GM18505 (cell line): Measurements from ENCODE around the gene EIF3B.
"Not testable (repeated sequence)": the region's sequence is repeated elsewhere in the genome, so short reads cannot be mapped to it uniquely, and the experiment has no call there.

Experiments
- ATAC-seq: cut with Tn5 transposase; IDR thresholded peaks from one replicate; pipeline ENCODE4 v1.9.1; 2021; ENCODE audit not compliant: unreplicated experiment
- POLR2A ChIP-seq: IDR thresholded peaks from 4 replicates; pipeline ENCODE4 v1.6.1; 2011; ENCODE audit warnings: borderline replicate concordance; ENCODE audit not compliant: insufficient read depth, insufficient read length; ENCODE audit errors: extremely low read depth

The EIF3B gene

GRCh38 chr7:2354186-2354938 lies at the start of gene EIF3B:
Gene EIF3B (plus strand): TSS chr7:2354827. CDS start chr7:2354922, 95 bp downstream.
- ATAC-seq, result peak; percentile 80
- TF ChIP-seq POLR2A, result peak; percentile 90

- ATAC-seq, result not testable (repeated sequence)
Observed at GRCh38 chr7:2305258-2305657, 49.4 kb upstream of the EIF3B start.

DNA sequence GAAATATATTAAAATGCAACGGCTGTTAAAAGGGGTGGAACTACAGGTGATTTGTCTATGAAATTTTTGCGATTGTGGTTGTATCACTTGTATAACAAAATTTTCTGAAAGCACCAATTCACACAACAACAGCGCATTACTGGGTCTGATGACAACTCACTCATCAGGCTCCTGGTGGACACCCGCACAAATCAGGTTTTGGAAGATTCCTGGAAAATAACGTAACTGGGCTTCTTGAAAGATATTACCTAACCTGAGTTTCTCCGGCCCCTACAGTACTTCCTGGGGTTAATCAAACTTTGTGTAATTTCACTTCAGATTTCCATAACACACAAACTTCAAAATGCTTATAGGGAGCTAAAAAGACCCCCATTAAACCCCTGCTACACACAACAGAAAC lies 47.9 kb upstream of the EIF3B start:
- no peak for TF ChIP-seq POLR2A
- no peak for ATAC-seq

- peak; percentile 55 for ATAC-seq
- no peak for TF ChIP-seq POLR2A
Observed at GRCh38 chr7:2307690-2308107, 46.9 kb upstream of the EIF3B start.

- ATAC-seq, result no peak
- TF ChIP-seq POLR2A, result no peak
Observed at GRCh38 chr7:2309889-2310331, 44.7 kb upstream of the EIF3B start.

GRCh38 chr7:2312267-2312929 lies 42.2 kb upstream of the EIF3B start:
- peak; percentile 60 for TF ChIP-seq POLR2A
- no peak for ATAC-seq

DNA sequence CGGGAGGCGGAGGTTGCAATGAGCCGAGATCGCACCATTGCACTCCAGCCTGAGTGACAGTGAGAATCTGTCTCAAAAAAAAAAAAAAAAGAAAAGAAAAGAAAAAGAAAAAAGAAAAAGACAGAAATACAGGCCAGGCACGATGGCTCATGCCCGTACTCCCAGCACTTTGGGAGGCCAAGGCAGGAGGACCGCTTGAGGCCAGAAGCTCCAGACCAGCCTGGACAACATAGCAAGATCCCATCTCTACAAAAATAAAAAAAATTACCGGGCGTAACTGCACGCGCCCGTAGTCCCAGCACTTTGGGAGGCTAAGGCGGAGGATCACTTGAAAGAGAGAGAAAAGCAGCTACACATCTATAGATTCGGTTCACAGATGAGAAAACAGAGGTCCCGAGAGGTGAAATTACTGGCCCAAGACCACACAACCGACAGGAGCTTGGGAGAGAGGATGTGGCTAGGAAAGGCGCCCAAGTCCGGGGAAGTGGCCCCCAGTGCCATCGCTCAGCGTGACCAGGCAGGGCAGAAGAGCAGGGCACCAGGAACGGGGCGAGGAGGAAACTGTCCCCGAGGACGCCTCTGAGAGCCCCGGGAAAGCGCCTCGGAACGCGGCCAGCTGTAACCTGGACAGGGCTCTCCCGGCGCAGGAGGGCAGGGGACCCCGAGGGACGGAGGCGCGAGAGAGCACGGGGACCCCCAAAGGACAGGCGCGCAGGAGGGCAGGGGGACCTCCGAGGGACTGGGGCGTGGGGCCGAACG lies 41.0 kb upstream of the EIF3B start:
- ATAC-seq, result peak; percentile 5

DNA sequence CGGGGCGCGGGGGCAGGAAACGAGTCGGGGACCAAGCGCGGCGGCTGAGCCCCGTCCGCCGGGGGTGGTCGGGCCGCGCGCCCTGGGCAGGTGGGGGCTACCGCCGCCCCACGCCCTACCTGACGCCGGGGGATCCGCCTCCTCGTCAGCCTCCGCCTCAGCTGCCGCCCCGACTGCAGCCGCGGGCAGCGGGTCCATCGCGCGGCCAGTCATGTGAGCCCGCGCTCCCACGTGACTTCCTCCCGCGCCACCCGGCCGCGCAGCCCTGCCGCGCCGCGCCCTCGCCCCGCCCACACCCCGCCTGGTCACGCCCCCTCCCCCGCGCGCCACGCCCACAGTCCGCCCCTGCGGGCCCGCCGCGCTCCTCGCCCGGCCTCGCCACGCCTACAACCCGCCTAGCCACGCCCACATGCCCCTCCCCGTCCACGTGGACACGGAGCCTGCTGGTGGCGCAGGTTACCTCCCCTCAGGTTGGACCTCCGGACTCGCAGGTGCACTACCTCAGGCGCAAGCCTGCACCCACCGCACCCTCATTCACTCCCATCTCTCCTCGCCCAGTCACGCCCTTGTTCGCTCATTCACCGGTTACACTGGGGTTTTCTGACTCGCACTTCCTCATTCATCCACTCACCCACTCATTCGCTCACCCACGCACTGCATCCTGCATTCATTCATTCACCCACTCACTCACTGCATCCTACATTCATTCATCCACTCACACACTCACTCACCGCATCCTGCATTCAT lies 40.2 kb upstream of the EIF3B start, which contains the start of gene SNX8:
TSS of gene SNX8 (minus strand) at position 233 of the 747 bp plus-strand sequence. CDS start at position 213, 20 bp downstream.
- peak; percentile 87 for TF ChIP-seq POLR2A
- peak; percentile 60 for ATAC-seq

More for the DNA sequence above, 41.0 kb upstream of the EIF3B start:
- no peak for TF ChIP-seq POLR2A

GRCh38 chr7:2314956-2315530 lies 39.6 kb upstream of the EIF3B start:
- not testable (repeated sequence) for ATAC-seq

DNA sequence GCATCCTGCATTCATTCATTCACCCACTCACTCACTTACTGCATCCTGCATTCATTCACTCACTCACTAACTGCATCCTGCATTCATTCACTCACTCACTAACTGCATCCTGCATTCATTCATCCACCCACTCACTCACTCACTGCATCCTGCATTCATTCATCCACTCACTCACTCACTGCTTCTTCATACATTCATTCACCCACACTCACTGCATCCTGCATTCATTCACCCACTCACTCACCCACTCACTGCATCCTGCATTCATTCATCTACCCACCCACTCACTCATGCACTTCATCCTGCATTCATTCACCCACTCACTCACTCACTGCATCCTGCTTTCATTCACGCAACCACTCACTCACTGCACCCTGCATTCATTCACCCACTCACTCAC lies 38.8 kb upstream of the EIF3B start:
- TF ChIP-seq POLR2A, result no peak
- no peak for ATAC-seq

DNA sequence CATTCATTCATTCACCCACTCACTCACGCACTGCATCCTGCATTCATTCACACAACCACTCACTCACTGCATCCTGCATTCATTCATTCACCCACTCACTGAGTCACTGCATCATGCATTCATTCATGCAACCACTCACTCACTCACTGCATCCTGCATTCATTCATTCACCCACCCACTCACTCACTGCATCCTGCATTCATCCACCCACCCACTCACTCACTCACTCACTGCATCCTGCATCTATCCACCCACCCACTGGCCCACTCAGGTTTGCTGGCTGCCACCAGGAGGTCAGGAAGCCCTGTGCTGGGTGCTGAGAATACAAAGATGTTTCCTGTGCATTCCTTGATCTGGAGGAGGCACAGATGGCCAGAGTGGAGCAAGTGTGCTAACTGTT lies 38.0 kb upstream of the EIF3B start:
- TF ChIP-seq POLR2A, result no peak
- no peak for ATAC-seq

GRCh38 chr7:2317556-2318293 lies 36.9 kb upstream of the EIF3B start:
- TF ChIP-seq POLR2A, result no peak
- ATAC-seq, result no peak

DNA sequence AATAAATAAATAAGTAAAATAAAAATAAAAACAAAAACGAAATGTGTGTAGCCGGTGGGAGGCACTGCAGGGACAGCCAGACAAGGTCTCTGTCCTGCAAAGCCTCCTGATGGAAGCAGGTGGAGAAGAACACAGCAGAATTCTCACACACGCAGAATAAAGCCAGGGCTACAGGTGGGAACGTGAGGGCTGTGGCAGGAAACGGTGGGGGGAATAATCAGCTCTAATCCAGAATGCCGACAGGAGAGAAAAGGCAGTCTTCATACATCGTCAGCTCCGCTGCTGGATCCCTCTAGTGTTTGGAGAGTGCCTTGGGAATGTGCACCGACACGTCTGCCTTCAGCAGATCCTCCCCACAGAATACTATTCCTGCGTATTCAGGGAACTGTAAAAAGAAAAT lies 33.6 kb upstream of the EIF3B start:
- no peak for ATAC-seq
- TF ChIP-seq POLR2A, result no peak

DNA sequence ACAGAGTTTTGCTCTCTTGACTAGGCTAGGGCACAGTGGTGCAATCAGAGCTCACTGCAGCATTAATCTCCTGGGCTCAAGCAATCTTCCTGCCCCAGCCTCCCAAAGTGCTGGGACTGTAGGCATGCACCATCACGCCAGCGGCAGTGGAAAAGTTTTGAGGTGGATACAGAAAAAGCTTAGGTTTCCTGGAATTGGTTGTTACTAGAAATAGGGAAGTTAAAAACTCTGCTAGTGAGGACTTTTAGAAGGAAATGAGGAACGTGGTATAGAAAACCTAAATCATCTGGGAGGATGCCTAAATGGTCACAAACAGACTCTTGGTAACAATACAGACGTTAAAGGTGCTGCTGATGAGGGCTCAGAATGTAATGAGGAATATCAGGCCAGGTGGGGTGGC lies 29.5 kb upstream of the EIF3B start:
- TF ChIP-seq POLR2A, result no peak

More for the DNA sequence above, 29.5 kb upstream of the EIF3B start:
- no peak for ATAC-seq
